ENCODE measurements around the gene INTS1.

INTS1 gene

DNA sequence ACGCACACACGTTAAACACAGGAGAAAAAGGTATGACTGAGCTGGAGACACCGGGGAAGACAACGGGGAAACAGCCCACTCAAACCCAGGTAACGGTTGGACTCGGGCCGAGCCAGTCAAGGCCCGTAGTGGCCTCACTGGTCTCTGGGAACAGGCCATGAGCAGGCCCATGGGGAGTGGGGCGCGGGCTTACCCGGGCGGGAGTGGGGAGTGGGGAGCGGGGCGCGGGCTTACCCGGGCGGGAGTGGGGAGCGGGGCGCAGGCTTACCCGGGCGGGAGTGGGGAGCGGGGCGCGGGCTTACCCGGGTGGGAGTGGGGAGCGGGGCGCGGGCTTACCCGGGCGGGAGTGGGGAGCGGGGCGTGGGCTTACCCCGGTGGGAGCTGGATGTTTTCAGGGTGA is 11.5 kb downstream of the INTS1 start:
- Mint-ChIP-seq H3K4me1 (no peaks in the 10 kb centered on the region), H3K4me3 (no peak overlapping the region), H3K9me3 (no peaks in the 10 kb centered on the region), H3K36me3 (peaks cover 2% of the 10 kb centered on the region), H3K27ac (no peak overlapping the region), H3K27me3 (no peaks in the 10 kb centered on the region)

DNA sequence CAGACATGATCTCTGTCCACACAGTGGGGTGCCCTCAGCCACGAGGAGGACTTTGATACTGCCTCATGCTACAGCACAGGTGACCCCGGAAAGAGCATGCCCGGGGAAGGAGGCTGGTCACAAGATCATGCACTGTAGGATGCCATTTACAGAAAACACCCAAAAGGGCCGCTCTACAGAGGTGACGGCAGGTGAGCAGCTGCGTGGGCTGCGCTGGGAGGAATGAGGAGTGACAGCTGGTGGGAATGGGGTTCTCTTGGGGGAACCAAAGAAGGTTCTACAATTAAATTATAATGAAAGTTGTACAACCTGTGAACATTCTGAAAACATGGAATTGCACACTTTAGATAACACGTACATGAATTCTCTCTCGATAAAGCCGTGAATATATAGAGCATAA is 12.0 kb downstream of the INTS1 start:
- H3K27ac Mint-ChIP-seq, result no peak overlapping the region
- H3K9me3 Mint-ChIP-seq, result no peaks in the 10 kb centered on the region
- H3K4me3 Mint-ChIP-seq, result no peak overlapping the region
- H3K4me1 Mint-ChIP-seq, result no peaks in the 10 kb centered on the region
- H3K27me3 Mint-ChIP-seq, result no peaks in the 10 kb centered on the region
- H3K36me3 Mint-ChIP-seq, result peaks cover 2% of the 10 kb centered on the region

DNA sequence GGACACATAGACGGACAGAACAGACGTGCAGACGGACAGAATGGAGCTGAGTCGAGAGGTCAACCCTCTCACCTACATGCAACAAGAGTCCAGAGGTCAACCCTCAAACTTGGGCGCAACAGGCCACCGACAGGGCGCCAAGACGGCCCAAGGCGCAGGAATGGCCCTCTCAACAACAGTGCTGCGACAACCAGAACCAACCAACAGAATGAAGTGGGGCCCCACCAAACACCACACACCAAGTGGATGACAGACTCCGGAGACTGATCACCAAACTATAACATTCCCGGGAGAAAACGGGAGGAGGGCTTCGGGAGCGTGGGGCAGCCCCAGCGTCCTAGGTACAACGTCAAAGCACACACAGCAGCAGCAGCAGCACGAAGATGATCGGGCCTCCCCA is 13.4 kb downstream of the INTS1 start:
- no peaks in the 10 kb centered on the region for H3K27me3 Mint-ChIP-seq
- H3K4me1 Mint-ChIP-seq, result no peaks in the 10 kb centered on the region
- H3K36me3 Mint-ChIP-seq, result peaks cover 2% of the 10 kb centered on the region
- H3K27ac Mint-ChIP-seq, result no peak overlapping the region
- H3K4me3 Mint-ChIP-seq, result no peak overlapping the region
- H3K9me3 Mint-ChIP-seq, result no peaks in the 10 kb centered on the region

DNA sequence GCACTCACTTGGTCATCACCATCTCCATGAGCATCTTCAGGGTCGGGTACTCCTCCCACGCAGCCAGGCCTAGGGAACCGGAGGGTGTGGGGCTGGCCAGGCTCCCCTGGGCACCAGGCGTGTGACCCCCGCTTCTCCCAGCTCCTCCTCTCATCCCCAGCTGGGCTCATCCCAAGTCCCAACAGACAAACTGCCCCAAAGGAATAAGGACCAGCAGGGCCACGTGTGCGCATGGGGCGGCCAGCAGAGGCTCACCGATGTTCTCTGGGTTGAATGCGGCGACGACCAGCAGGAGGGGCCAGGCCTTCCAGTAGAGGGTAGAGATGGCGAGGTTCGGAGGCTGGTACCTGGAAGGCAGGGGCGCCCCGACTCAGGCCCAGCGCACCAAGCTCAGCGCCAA is 14.9 kb downstream of the INTS1 start:
- no peak overlapping the region for H3K4me3 Mint-ChIP-seq
- H3K27ac Mint-ChIP-seq, result no peak overlapping the region
- H3K4me1 Mint-ChIP-seq, result no peaks in the 10 kb centered on the region
- peaks cover 2% of the 10 kb centered on the region for H3K36me3 Mint-ChIP-seq
- no peaks in the 10 kb centered on the region for H3K9me3 Mint-ChIP-seq
- H3K27me3 Mint-ChIP-seq, result no peaks in the 10 kb centered on the region

DNA sequence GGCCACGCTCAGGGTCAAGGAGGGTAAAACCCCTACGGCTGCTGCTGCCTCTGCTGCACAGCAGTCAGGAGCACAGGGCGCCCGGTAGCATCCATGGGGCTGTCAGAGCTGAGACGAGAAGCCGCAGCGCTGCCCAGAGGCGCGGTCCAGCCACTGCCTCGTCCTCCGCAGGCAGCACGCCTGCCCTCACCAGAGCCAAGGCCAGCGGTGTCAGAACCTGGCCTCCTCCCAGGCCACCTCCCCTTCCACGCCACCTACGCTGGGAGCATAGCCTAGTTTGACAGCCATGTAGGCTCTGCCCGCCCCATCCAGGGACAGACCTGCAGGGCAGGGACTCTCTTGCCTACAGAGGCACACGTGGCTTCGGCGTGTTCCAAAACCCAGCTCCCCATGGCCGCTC is 16.2 kb downstream of the INTS1 start:
- Mint-ChIP-seq H3K27me3 (no peaks in the 10 kb centered on the region), H3K4me3 (no peak overlapping the region), H3K36me3 (peaks cover 2% of the 10 kb centered on the region), H3K27ac (no peak overlapping the region), H3K9me3 (no peaks in the 10 kb centered on the region), H3K4me1 (no peaks in the 10 kb centered on the region)

DNA sequence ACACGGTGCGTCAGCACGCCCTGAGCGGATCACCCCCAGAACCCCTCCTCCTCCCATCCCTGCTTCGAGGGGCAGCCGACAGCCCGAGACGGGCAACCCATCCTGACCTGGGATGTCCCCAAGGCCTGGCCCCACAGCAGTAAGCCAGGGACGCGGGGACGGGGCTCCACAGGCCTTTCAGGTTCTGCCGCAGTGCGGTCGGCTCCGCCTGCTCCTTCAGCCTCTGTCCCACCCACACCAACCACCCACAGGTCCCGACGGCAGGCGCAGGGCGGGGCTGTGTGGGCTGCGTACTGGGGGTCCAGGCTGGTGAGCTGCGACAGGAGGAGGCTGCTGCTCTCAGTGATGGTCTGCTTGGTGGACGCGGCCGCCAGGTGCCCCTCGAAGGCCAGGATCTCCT is 16.7 kb downstream of the INTS1 start:
- Mint-ChIP-seq H3K27ac (no peak overlapping the region), H3K4me3 (no peak overlapping the region), H3K9me3 (no peaks in the 10 kb centered on the region), H3K27me3 (no peaks in the 10 kb centered on the region), H3K36me3 (peaks cover 2% of the 10 kb centered on the region), H3K4me1 (no peaks in the 10 kb centered on the region)

DNA sequence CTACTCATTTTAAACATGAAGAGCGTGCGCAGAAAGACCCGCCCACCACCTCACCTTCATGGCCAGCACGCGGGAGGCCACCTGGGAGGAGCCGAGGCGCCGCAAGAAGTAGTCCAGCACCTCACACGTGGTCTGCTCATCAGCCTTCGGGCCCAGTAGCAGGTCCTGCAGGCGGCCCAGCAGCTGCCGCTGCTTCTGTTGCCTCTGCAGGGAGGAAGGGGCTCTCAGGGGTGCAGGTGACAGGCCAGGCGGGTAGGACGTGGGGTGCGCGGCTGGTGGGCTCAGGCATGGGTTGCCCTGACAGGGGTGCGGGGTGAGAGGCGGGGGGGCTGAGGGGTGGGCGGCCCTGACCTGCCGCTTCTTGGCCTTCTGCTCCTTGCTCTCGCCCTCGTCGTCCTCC is 17.6 kb downstream of the INTS1 start:
- Mint-ChIP-seq H3K4me1 (no peaks in the 10 kb centered on the region), H3K9me3 (no peaks in the 10 kb centered on the region), H3K27me3 (no peaks in the 10 kb centered on the region), H3K36me3 (no peaks in the 10 kb centered on the region), H3K4me3 (no peak overlapping the region), H3K27ac (no peak overlapping the region)

DNA sequence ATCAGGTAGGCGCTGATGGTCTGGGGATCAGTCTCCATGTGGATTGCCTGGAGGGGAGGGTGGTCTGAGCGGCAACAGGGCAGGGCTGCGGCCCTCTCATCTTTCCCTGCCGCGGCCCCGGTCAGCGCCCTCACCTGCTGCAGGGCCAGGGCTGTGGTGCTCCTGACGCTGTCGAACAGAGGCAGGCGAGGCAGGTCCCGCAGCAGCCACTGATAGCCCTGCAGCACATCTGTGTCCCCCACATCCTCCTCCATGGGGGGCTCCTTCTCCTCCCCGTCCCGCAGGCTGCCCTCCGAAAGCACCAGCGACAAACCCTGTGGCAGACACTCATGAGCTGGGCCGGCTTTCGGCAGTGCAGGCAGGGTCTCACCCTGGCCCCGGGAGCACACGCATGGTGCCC is 19.0 kb downstream of the INTS1 start:
- no peaks in the 10 kb centered on the region for H3K27me3 Mint-ChIP-seq
- H3K36me3 Mint-ChIP-seq, result no peaks in the 10 kb centered on the region
- no peaks in the 10 kb centered on the region for H3K9me3 Mint-ChIP-seq
- no peak overlapping the region for H3K27ac Mint-ChIP-seq
- H3K4me1 Mint-ChIP-seq, result no peaks in the 10 kb centered on the region
- no peak overlapping the region for H3K4me3 Mint-ChIP-seq

DNA sequence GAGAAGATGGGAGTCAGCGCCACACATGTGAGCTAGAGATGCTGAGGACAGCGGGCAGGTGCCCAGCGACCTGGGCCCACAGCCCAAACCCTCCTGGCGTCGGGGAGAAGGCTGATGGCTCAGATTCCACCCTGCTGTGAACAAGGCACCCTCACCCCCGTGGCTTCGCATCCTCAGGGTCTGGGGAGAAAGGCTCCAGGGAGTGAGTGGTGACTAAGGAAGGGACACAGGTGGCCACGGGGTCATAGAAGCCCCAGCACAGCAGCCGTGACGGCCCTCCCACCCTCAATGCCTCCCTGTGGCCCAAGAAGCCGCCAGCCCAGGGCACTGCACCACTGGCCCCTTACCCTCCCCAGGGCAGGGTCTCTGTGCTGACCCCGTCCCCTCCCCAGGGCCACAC is 19.6 kb downstream of the INTS1 start:
- Mint-ChIP-seq H3K27ac (no peak overlapping the region), H3K4me1 (no peaks in the 10 kb centered on the region), H3K4me3 (no peak overlapping the region), H3K36me3 (no peaks in the 10 kb centered on the region), H3K27me3 (no peaks in the 10 kb centered on the region), H3K9me3 (no peaks in the 10 kb centered on the region)

DNA sequence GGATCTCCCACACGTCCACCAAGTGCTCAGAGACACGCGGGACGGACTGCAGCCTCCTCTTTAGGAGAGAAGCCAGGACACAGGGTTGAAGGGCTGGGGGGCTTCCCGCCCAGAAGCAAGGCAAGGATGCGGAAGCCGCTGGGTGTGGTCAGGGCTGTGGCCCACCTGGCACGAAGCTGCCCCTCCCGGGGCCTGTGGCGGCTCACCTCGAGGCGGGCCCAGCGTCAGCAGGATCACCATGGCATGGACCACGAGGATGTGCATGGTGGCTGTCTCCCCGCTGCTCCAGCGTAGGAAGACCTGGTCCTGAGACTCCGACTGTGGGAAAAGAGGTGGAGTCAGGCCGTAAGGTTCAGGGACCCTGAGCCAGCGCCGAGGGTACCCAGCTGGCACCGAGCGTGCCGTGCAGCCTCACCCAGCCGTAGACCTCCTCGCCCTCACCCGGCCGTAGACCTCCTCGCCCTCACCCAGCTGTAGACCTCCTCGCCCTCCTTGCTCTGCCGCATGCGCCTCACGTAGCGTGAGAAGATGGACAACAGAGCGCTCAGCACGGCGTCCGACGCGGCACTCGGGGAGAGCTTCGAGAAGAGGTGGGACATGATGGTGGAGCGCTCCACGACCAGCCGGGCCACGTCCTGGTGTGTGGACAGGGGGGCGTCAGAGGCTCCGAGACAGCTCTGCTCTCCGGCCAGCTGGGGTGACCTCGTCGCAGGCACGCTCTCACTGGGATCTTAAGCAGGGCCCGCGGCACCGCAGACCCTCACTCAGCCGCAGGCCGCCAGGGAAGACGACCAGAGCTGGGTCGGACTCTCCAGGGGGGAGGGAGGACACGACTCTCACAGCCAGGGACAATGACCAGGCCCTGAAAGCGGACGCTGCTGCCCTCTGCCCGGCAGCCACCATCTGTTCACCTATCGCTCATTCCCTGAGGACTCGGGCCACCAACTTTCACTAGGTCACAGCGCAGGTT is 20.4 kb downstream of the INTS1 start:
- Mint-ChIP-seq H3K4me3 (no peak overlapping the region), H3K4me1 (no peaks in the 10 kb centered on the region), H3K27ac (no peak overlapping the region), H3K9me3 (no peaks in the 10 kb centered on the region), H3K36me3 (no peaks in the 10 kb centered on the region), H3K27me3 (no peaks in the 10 kb centered on the region)

DNA sequence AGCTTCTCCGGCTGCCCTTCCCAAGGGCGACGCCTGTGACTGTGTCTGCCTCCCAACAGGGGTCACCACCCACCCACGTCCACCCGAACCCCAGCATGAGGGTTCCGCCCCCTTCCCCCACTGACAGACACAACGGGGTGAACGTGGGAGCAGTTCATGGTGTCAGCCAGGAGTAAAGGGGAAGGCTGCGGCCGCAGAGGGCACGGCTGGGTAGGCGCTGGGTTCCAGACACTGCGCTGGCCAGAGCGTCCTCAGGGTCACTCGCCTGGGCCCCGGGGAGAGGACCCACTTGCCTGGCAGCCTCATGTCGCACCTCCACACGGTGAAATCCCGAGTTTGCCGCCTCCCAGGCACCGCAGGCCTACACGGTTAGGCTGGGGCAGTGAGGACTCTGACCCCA is 21.1 kb downstream of the INTS1 start:
- Mint-ChIP-seq H3K4me1 (no peaks in the 10 kb centered on the region), H3K27me3 (no peaks in the 10 kb centered on the region), H3K27ac (no peak overlapping the region), H3K36me3 (no peaks in the 10 kb centered on the region), H3K4me3 (no peak overlapping the region), H3K9me3 (no peaks in the 10 kb centered on the region)

DNA sequence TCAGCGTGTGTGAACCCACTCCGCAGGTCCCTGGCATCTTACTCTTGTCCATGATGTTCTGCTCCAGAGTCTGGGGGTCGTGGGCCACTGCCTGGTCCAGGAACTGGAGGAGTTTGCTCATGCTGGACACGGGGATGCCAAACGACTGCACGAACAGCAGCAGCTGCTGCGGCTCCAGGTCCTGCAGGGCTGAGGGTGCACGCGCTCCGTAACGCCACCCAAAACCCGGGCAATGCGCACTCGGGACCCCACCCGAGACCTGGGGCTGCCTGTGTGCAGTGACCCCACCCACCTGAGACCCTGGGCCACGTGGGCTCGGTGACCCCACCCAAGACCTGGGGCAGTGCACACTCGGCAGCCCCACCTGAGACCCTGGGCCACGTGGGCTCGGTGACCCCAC is 22.9 kb downstream of the INTS1 start:
- H3K27me3 Mint-ChIP-seq, result no peaks in the 10 kb centered on the region
- H3K9me3 Mint-ChIP-seq, result no peaks in the 10 kb centered on the region
- no peaks in the 10 kb centered on the region for H3K4me1 Mint-ChIP-seq
- H3K4me3 Mint-ChIP-seq, result no peak overlapping the region
- H3K36me3 Mint-ChIP-seq, result no peaks in the 10 kb centered on the region
- no peak overlapping the region for H3K27ac Mint-ChIP-seq

DNA sequence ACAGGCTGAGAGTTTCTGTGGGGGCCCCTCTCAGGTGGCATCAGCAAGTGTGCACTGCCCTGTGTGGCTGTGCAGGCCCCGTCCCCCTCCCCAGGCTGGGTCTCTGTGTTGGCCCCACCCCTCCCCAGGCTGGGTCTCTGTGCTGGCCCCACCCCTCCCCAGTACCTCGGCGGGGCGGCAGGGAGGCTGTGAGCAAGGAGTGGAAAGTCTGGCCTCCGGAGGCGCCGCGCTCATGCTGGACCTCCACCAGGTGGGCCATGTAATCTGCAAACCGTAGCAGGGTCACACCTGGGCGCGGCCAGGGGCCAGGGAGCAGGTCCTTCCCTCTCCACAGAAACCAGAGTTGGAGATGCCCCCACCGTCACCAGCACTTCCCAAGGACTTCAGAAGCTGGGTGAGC is 23.5 kb downstream of the INTS1 start:
- no peaks in the 10 kb centered on the region for H3K9me3 Mint-ChIP-seq

DNA sequence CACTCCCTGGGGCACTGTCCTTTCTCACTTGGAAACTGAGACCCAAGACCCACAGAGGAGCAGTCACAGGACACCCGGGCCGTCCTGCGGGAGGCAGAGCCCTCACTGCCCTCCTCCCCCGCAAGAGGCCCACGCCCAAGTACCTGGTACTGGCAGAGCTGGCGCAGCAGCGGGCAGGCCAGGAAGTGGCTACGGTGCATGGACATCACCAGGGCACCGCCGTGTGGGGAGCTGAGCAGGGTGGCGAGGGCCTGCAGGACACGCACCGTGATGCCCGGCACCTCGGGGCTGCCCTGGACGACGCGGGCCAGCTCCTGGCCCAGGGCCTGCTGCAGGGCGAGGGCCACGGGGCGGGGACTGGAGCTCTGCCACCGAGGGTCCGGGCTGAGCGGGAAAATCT is 24.9 kb downstream of the INTS1 start:
- no peaks in the 10 kb centered on the region for H3K27me3 Mint-ChIP-seq

More for the DNA sequence above, 23.5 kb downstream of the INTS1 start:
- Mint-ChIP-seq H3K36me3 (no peaks in the 10 kb centered on the region), H3K27me3 (no peaks in the 10 kb centered on the region), H3K4me1 (no peaks in the 10 kb centered on the region), H3K27ac (no peak overlapping the region), H3K4me3 (no peak overlapping the region)

DNA sequence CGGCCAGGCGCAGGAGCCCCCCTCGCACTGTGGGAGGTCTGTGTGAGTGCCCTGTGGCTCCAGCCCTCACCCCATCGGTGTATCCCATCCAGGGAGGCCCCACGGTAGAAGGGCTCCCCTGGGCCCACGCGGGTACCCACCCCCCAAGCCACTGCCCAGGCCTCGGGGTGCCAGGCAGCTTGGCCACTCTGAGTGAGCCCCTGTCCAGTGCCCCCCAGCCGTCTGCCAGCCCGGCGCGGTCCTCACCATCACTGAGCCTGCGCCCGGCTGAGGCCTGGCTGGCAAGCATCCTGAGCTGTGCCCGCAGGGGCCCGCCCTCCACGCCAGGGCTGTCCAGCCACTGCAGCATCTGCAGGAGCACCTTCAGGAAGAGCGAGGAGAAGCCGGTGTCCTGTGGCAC is 25.7 kb downstream of the INTS1 start:
- Mint-ChIP-seq H3K4me3 (no peak overlapping the region), H3K36me3 (no peaks in the 10 kb centered on the region), H3K4me1 (no peaks in the 10 kb centered on the region), H3K27me3 (no peaks in the 10 kb centered on the region), H3K9me3 (no peaks in the 10 kb centered on the region), H3K27ac (no peak overlapping the region)

More for the DNA sequence above, 24.9 kb downstream of the INTS1 start:
- Mint-ChIP-seq H3K9me3 (no peaks in the 10 kb centered on the region), H3K4me3 (no peak overlapping the region), H3K4me1 (no peaks in the 10 kb centered on the region), H3K27ac (no peak overlapping the region), H3K36me3 (no peaks in the 10 kb centered on the region)

DNA sequence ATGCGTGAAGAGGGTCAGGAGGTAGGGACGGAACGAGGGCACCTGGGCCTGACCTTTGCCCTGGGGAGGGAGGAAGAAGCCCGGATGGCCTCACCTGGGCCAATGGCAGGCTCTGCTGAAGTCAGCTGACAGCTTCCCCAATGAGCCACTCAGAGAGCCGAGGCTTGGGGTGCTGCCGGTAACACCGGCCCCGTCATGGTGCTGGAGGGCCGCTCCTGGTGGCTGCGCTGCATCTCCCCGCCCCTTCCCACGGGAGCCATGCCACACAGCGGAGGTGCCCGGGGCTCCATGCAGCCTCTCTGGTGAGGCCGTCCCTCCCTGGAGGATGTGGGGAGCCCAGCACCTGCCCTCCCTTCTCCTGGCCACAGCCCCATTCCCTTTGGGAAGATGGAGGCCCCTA is 27.3 kb downstream of the INTS1 start:
- Mint-ChIP-seq H3K36me3 (no peaks in the 10 kb centered on the region), H3K27ac (no peak overlapping the region)

DNA sequence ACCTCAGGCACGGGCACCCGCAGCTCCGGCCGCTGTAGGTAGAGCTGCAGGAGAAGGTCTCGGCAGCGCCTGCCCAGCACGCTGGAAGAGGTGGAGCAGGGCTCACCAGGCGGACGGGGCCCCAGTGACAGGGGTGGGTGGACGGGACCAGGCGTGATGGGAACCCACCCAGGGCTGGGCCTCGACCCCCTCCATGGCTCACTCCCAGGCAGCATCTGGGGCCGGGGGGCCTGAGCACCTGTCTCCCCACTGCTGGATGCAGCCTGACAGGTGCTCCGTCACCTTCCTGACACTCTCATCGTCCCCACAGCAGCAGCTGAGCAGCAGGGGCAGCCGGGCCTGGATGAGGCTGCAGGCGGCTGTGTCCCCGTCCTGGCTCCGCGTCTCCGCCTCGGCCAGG is 28.2 kb downstream of the INTS1 start:
- H3K27me3 Mint-ChIP-seq, result no peaks in the 10 kb centered on the region
- no peaks in the 10 kb centered on the region for H3K36me3 Mint-ChIP-seq
- H3K4me1 Mint-ChIP-seq, result no peaks in the 10 kb centered on the region

More for the DNA sequence above, 27.3 kb downstream of the INTS1 start:
- no peaks in the 10 kb centered on the region for H3K9me3 Mint-ChIP-seq
- no peaks in the 10 kb centered on the region for H3K27me3 Mint-ChIP-seq
- H3K4me1 Mint-ChIP-seq, result no peaks in the 10 kb centered on the region
- H3K4me3 Mint-ChIP-seq, result no peak overlapping the region

More for the DNA sequence above, 28.2 kb downstream of the INTS1 start:
- H3K27ac Mint-ChIP-seq, result no peak overlapping the region
- H3K9me3 Mint-ChIP-seq, result no peaks in the 10 kb centered on the region
- H3K4me3 Mint-ChIP-seq, result no peak overlapping the region
